K562 (cell line): ENCODE measurements around the gene TMEM121. TPM values are rescaled to one million over a fixed set of nuclear protein-coding genes. Genes with fewer than 3 reads are reported as not detected.

Source experiments
- ARID2 ChIP-seq: fragments of 450-650 bp; IDR thresholded peaks from 2 replicates; pipeline ENCODE4 v1.6.1; 2017; ENCODE audit warnings: antibody characterized with exemption, mild to moderate bottlenecking
- CGGBP1 ChIP-seq: fragments of 250-450 bp; sonication (Bioruptor Pico); IDR thresholded peaks from 2 replicates; pipeline ENCODE4 v1.9.0; 2021; ENCODE audit warnings: mild to moderate bottlenecking
- ELK3 ChIP-seq: fragments of 450-650 bp; formaldehyde crosslinking; IDR thresholded peaks from 2 replicates; pipeline ENCODE4 v1.4.0; 2020; ENCODE audit warnings: mild to moderate bottlenecking
- EP400 ChIP-seq: fragments of 450-650 bp; IDR thresholded peaks from 2 replicates; pipeline ENCODE4 v1.6.1; 2017; ENCODE audit warnings: antibody characterized with exemption, mild to moderate bottlenecking, moderate library complexity
- ETV1 ChIP-seq: fragments of 450-650 bp; conservative IDR thresholded peaks from 2 replicates; pipeline ENCODE4 v1.6.1; 2016; ENCODE audit warnings: missing genetic modification characterization, control low read depth, low read depth, missing compliant biosample characterization
- FOSL1 ChIP-seq: fragments of 200-800 bp; sonication (Bioruptor generic); conservative IDR thresholded peaks from 2 replicates; pipeline ENCODE4 v1.6.1; 2016; ENCODE audit warnings: missing genetic modification characterization, missing compliant biosample characterization
- GABPB2 ChIP-seq: fragments of 250-450 bp; sonication (Bioruptor Pico); conservative IDR thresholded peaks from 2 replicates; pipeline ENCODE4 v1.5.1; 2021; ENCODE audit warnings: mild to moderate bottlenecking
- GTF2F1 ChIP-seq: IDR thresholded peaks from 2 replicates; pipeline ENCODE4 v1.6.1; 2011; ENCODE audit warnings: low read depth, low read length, improper control_type of control experiment
- HES1 ChIP-seq: fragments of 450-650 bp; IDR thresholded peaks from 2 replicates; pipeline ENCODE4 v1.6.1; 2016; ENCODE audit warnings: low read depth, mild to moderate bottlenecking, moderate library complexity
- HLTF ChIP-seq: fragments of 450-650 bp; IDR thresholded peaks from 2 replicates; pipeline ENCODE4 v1.6.1; 2016
- HNRNPLL ChIP-seq: fragments of 200-400 bp; formaldehyde crosslinking; IDR thresholded peaks from 2 replicates; pipeline ENCODE4 v1.6.1; 2017; ENCODE audit warnings: low read length, low read depth, mild to moderate bottlenecking; ENCODE audit not compliant: poor library complexity, severe bottlenecking
- JUNB ChIP-seq: fragments of 450-650 bp; formaldehyde crosslinking; conservative IDR thresholded peaks from 2 replicates; pipeline ENCODE4 v1.4.0; 2020; ENCODE audit warnings: mild to moderate bottlenecking
- KDM5B ChIP-seq: fragments of 200-600 bp; sonication (generic); IDR thresholded peaks from 2 replicates; pipeline ENCODE4 v1.6.1; 2012; ENCODE audit warnings: low read depth, mild to moderate bottlenecking, moderate library complexity, low read length, control low read depth, inconsistent platforms; ENCODE audit not compliant: insufficient replicate concordance
- MAFK ChIP-seq: IDR thresholded peaks from 2 replicates; pipeline ENCODE4 v1.6.1; 2011; ENCODE audit warnings: low read length, improper control_type of control experiment
- MBD2 ChIP-seq: sonication (generic); IDR thresholded peaks from 2 replicates; pipeline ENCODE4 v1.6.1; 2016; ENCODE audit warnings: low read depth, borderline replicate concordance
- MCM2 ChIP-seq: fragments of 450-650 bp; IDR thresholded peaks from 2 replicates; pipeline ENCODE4 v1.6.1; 2017; ENCODE audit warnings: low read depth, mild to moderate bottlenecking
- MTA2 ChIP-seq: fragments of 450-650 bp; IDR thresholded peaks from 2 replicates; pipeline ENCODE4 v1.6.1; 2016; ENCODE audit warnings: low read depth
- NFATC3 ChIP-seq: fragments of 450-650 bp; IDR thresholded peaks from 2 replicates; pipeline ENCODE4 v1.6.1; 2017; ENCODE audit warnings: mild to moderate bottlenecking
- NR2C2 ChIP-seq, 2 experiments: fragments of 200-800 bp in 1 of 2; sonication (Bioruptor generic) in 1 of 2; sonication (generic) in 1 of 2; formaldehyde crosslinking in 1 of 2; IDR thresholded peaks; 2 replicates each; pipeline versions ENCODE4 v1.6.1 to v1.8.0; 2016 to 2022; ENCODE audit warnings: mild to moderate bottlenecking in 1 of 2, missing compliant biosample characterization in 1 of 2, missing genetic modification characterization in 1 of 2, missing genetic modification reagents in 1 of 2
- SP1 ChIP-seq: sonication (generic); formaldehyde crosslinking; IDR thresholded peaks from 2 replicates; pipeline ENCODE4 v1.8.1; 2022; ENCODE audit warnings: mild to moderate bottlenecking, missing genetic modification reagents
- TCF3 ChIP-seq: sonication (generic); formaldehyde crosslinking; IDR thresholded peaks from 2 replicates; pipeline ENCODE4 v1.4.0; 2020; ENCODE audit warnings: mild to moderate bottlenecking, missing genetic modification reagents
- THAP7 ChIP-seq: fragments of 250-450 bp; sonication (Bioruptor Pico); IDR thresholded peaks from 2 replicates; pipeline ENCODE4 v1.5.0; 2021
- VEZF1 ChIP-seq: fragments of 200-800 bp; sonication (Bioruptor generic); IDR thresholded peaks from 2 replicates; pipeline ENCODE4 v1.6.1; 2017; ENCODE audit warnings: missing genetic modification characterization, missing compliant biosample characterization
- ZNF12 ChIP-seq: sonication (generic); formaldehyde crosslinking; IDR thresholded peaks from 2 replicates; pipeline ENCODE4 v1.4.0; 2020; ENCODE audit warnings: mild to moderate bottlenecking, missing genetic modification reagents
- ZNF174 ChIP-seq: fragments of 250-450 bp; sonication (Bioruptor Pico); IDR thresholded peaks from 2 replicates; pipeline ENCODE4 v1.4.0; 2020; ENCODE audit warnings: mild to moderate bottlenecking
- ZNF311 ChIP-seq: fragments of 250-450 bp; sonication (Bioruptor Pico); IDR thresholded peaks from 2 replicates; pipeline ENCODE4 v1.4.0; 2020; ENCODE audit warnings: mild to moderate bottlenecking, moderate library complexity
- ZNF551 ChIP-seq: fragments of 250-450 bp; sonication (Bioruptor Pico); IDR thresholded peaks from 2 replicates; pipeline ENCODE4 v1.5.0; 2021; ENCODE audit warnings: mild to moderate bottlenecking, moderate library complexity
- polyA plus RNA-seq, 8 experiments: library from polyadenylated mRNA; depleted of rRNA in 4 of 8; stranded (reverse) in 5 of 8; unstranded in 3 of 8; fragments of >200 nt; fragmentation: Nextera tagmentation in 2 of 8; fragmentation: Illumina TruSeq in 1 of 8; extraction: Ambion mirVana in 2 of 8; extraction: Trizol in 1 of 8; gene quantifications; 2 replicates each; pipeline versions ENCODE4 v1.2.1 to v1.2.3, GENCODE V29; 2011 to 2014; ENCODE audit warnings: inconsistent platforms in 1 of 8, missing spikeins in 1 of 8
- total RNA-seq, 7 experiments: library from RNA; depleted of rRNA in 6 of 7; stranded (reverse); fragments of >200 nt in 6 of 7; fragmentation: Illumina TruSeq in 2 of 7; extraction: Trizol in 2 of 7; gene quantifications; 2 replicates each; pipeline versions ENCODE4 v1.2.1 to v1.2.3, GENCODE V29; 2011 to 2021; ENCODE audit warnings: low replicate concordance in 1 of 7

The TMEM121 gene
- total and polyA plus RNA-seq, 9 of the 15 experiments (the other 6 are each of a cell fraction or from before 2014, with no cell fraction given): 0.31 to 0.36 TPM; not detected in 7

- peak; percentile 71 for TF ChIP-seq KDM5B
- TF ChIP-seq HES1: no peak
- no peak for TF ChIP-seq MAFK
- TF ChIP-seq GTF2F1: no peak
- TF ChIP-seq GABPB2 (CRISPR knock-in tag): no peak
- TF ChIP-seq ELK3 (CRISPR knock-in tag): no peak
- TF ChIP-seq MCM2: no peak
- peak; percentile 98 for TF ChIP-seq MBD2
- TF ChIP-seq SP1 (CRISPR knock-in tag): peak; percentile 88
- TF ChIP-seq ARID2: no peak
- no peak for TF ChIP-seq NFATC3
- peak; percentile 27; the same call in 1 of the 2 replicates for TF ChIP-seq NR2C2 (CRISPR knock-in tag; IDR thresholded peaks at IDR 0.05)
- TF ChIP-seq NR2C2 (tag; IDR thresholded peaks at IDR 0.05): peak; percentile 63; the same call in 1 of the 2 replicates
- no peak for TF ChIP-seq CGGBP1 (CRISPR knock-in tag)
- TF ChIP-seq EP400: peak; percentile 50; the same call in 1 of the 2 replicates
- no peak for TF ChIP-seq JUNB (CRISPR knock-in tag)
- no peak for TF ChIP-seq ZNF311
- TF ChIP-seq TCF3: no peak
- no peak for TF ChIP-seq ZNF12 (CRISPR knock-in tag)
- TF ChIP-seq HLTF: no peak
- peak; percentile 92 for TF ChIP-seq HNRNPLL
- no peak for TF ChIP-seq THAP7 (CRISPR knock-in tag)
- peak; percentile 43 for TF ChIP-seq VEZF1 (CRISPR knock-in tag)
- TF ChIP-seq ZNF551 (CRISPR knock-in tag): no peak
- TF ChIP-seq ZNF174 (CRISPR knock-in tag): no peak
- no peak for TF ChIP-seq MTA2
- no peak for TF ChIP-seq FOSL1 (tag)
- TF ChIP-seq ETV1 (tag): peak; percentile 61
Observed at GRCh38 chr14:105490572-105491365, 35.6 kb upstream of the TMEM121 start, which contains the start of gene TEDC1 (continued).
